HepG2 (cell line): ENCODE measurements around the gene KIRREL3. TPM values are rescaled to one million over a fixed set of nuclear protein-coding genes. Genes with fewer than 3 reads are reported as not detected.

ENCODE experiments used
- ATAC-seq: fragments of 200-7000 bp; cut with Tn5 transposase; 3 replicates; pipeline ENCODE4 v1.9.1; 2020; ENCODE audit warnings: mild to moderate bottlenecking, moderate library complexity
- BruUV-seq: library from RNA; stranded (reverse); fragments of 400-500 nt; replicated peaks from 2 replicates; lab custom pipeline; 2021; lab: Mats Ljungman, UMichigan
- CTCF ChIA-PET: fragments of 300-600 bp; formaldehyde crosslinking; extraction: SDS; loops from one replicate; lab custom pipeline; 2021; ENCODE audit warnings: low total read pairs, inconsistent platforms, low intra/inter-chr PET ratio; lab: Yijun Ruan, JAX
- POLR2A ChIA-PET: fragments of 350-600 bp; sonication (Branson Sonifier 250); formaldehyde crosslinking; loops from one replicate; lab custom pipeline; 2020; ENCODE audit warnings: antibody characterized with exemption, inconsistent platforms; lab: Yijun Ruan, JAX
- DNase-seq: peaks from one replicate; pipeline ENCODE4 v3.0.0-alpha.2; 2015; ENCODE audit warnings: low spot score
- FAIRE-seq: peaks from 3 replicates; lab custom pipeline; 2011; peaks lifted over from hg19 to GRCh38; lab: Jason Lieb, UNC
- H2AFZ ChIP-seq: one replicate; pipeline ENCODE4 v1.6.1; 2011; ENCODE audit warnings: low read length, inconsistent platforms
- H3K27ac ChIP-seq: fragments of 300-600 bp; 3 replicates; pipeline ENCODE4 v1.8.0; 2011; ENCODE audit warnings: mixed run types, mild to moderate bottlenecking, mixed read lengths, low read length, inconsistent platforms; ENCODE audit not compliant: insufficient read depth; ENCODE audit errors: extremely low read length
- H3K27me3 ChIP-seq, 2 experiments: fragments of 200-600 bp in 1 of 2; 2 replicates in 1 of 2; 3 replicates in 1 of 2; pipeline versions ENCODE4 v1.6.0 to v1.8.0; 2011; ENCODE audit warnings: low read length in 2 of 2, mild to moderate bottlenecking in 2 of 2, moderate library complexity in 2 of 2, inconsistent platforms in 1 of 2; ENCODE audit not compliant: insufficient read depth in 2 of 2, control insufficient read depth in 1 of 2
- H3K36me3 ChIP-seq, 2 experiments: fragments of 200-600 bp in 1 of 2; replicated peaks in 1 of 2; 2 replicates in 1 of 2; 3 replicates in 1 of 2; pipeline versions ENCODE4 v1.5.1 to v1.8.0; 2011; ENCODE audit warnings: low read length in 2 of 2, inconsistent platforms in 1 of 2; ENCODE audit not compliant: insufficient read depth in 2 of 2, control insufficient read depth in 1 of 2
- H3K4me1 ChIP-seq: 2 replicates; pipeline ENCODE4 v1.5.1; 2012; ENCODE audit warnings: low read length, inconsistent platforms; ENCODE audit not compliant: insufficient read depth
- H3K4me2 ChIP-seq: 2 replicates; pipeline ENCODE4 v1.6.0; 2011; ENCODE audit warnings: low read depth, low read length, inconsistent platforms
- H3K4me3 ChIP-seq, 3 experiments: fragments of 200-600 bp in 1 of 3; sonication (generic), shearing (Covaris generic) in 1 of 3; replicated peaks in 1 of 3; 2 replicates each; pipeline ENCODE4 v1.5.1; 2011 to 2016; ENCODE audit warnings: low read length in 3 of 3, inconsistent platforms in 2 of 3, low read depth in 2 of 3, mild to moderate bottlenecking in 2 of 3, control low read depth in 1 of 3, mixed read lengths in 1 of 3; ENCODE audit not compliant: insufficient read depth in 1 of 3
- H3K79me2 ChIP-seq: one replicate; pipeline ENCODE4 v1.6.1; 2011; ENCODE audit warnings: low read length, inconsistent platforms; ENCODE audit not compliant: insufficient read depth
- H3K9ac ChIP-seq: 2 replicates; pipeline ENCODE4 v1.6.0; 2011; ENCODE audit warnings: mild to moderate bottlenecking, low read depth, low read length, inconsistent platforms; ENCODE audit not compliant: insufficient read depth
- H3K9me3 ChIP-seq: 2 replicates; pipeline ENCODE4 v1.5.1; 2012; ENCODE audit warnings: mild to moderate bottlenecking, low read length
- H4K20me1 ChIP-seq: 2 replicates; pipeline ENCODE4 v1.6.0; 2011; ENCODE audit warnings: inconsistent platforms, mild to moderate bottlenecking, low read length, moderate library complexity; ENCODE audit not compliant: insufficient read depth
- ESRRA ChIP-seq: sonication (generic); formaldehyde crosslinking; IDR thresholded peaks from 2 replicates; pipeline ENCODE4 v1.5.1; 2020; ENCODE audit warnings: mild to moderate bottlenecking, low read depth, missing genetic modification reagents
- FOXP4 ChIP-seq: sonication (generic); formaldehyde crosslinking; IDR thresholded peaks from 2 replicates; pipeline ENCODE4 v1.4.0; 2020; ENCODE audit warnings: missing genetic modification reagents
- GTF3A ChIP-seq: sonication (generic); formaldehyde crosslinking; conservative IDR thresholded peaks from 2 replicates; pipeline ENCODE4 v1.4.0; 2020; ENCODE audit warnings: mild to moderate bottlenecking, missing genetic modification reagents
- PAX8 ChIP-seq: sonication (generic); formaldehyde crosslinking; IDR thresholded peaks from 2 replicates; pipeline ENCODE4 v1.8.0; 2022; ENCODE audit warnings: mild to moderate bottlenecking, missing genetic modification reagents, borderline replicate concordance
- RORA ChIP-seq: sonication (generic); formaldehyde crosslinking; IDR thresholded peaks from 2 replicates; pipeline ENCODE4 v1.5.0; 2020; ENCODE audit warnings: mild to moderate bottlenecking, missing genetic modification reagents, moderate library complexity
- ZBTB43 ChIP-seq: sonication (generic); formaldehyde crosslinking; conservative IDR thresholded peaks from 2 replicates; pipeline ENCODE4 v1.4.0; 2020; ENCODE audit warnings: missing genetic modification reagents
- ZNF354B ChIP-seq: sonication (generic); formaldehyde crosslinking; IDR thresholded peaks from 2 replicates; pipeline ENCODE4 v1.8.0; 2022; ENCODE audit warnings: mild to moderate bottlenecking, missing genetic modification reagents
- ZNF382 ChIP-seq: sonication (generic); formaldehyde crosslinking; IDR thresholded peaks from 2 replicates; pipeline ENCODE4 v1.5.0; 2020; ENCODE audit warnings: missing genetic modification reagents, mild to moderate bottlenecking, borderline replicate concordance
- ZNF737 ChIP-seq: sonication (generic); formaldehyde crosslinking; IDR thresholded peaks from 2 replicates; pipeline ENCODE4 v1.5.0; 2020; ENCODE audit warnings: missing genetic modification reagents, mild to moderate bottlenecking, borderline replicate concordance
- WGBS: methylation state at CpG from one replicate; pipeline ENCODE4 v1.1.6; 2017; ENCODE audit warnings: low lambda C conversion rate; 5-methylcytosine and 5-hydroxymethylcytosine counted together
- in situ Hi-C: cut with HindIII; loops from 2 replicates; pipeline ENCODE4 v1.10.0; 2017; ENCODE audit warnings: low pct_unique_long_range_greater_than_20kb; ENCODE audit not compliant: extremely low pct_ligation_motif_present
- intact Hi-C: fragments of 100-400 bp; cut with micrococcal nuclease; formaldehyde crosslinking; loops from one replicate; pipeline ENCODE4 v1.10.0; 2022; ENCODE audit not compliant: unreplicated experiment
- polyA plus RNA-seq, 8 experiments: library from polyadenylated mRNA; depleted of rRNA in 3 of 8; stranded (reverse) in 7 of 8; unstranded in 1 of 8; fragments of >200 nt; fragmentation: Illumina TruSeq in 4 of 8; extraction: Trizol in 4 of 8; gene quantifications; 2 replicates each; pipeline versions ENCODE4 v1.2.1 to v1.2.3, GENCODE V29; 2011 to 2016; ENCODE audit warnings: low read depth in 4 of 8, missing spikeins in 1 of 8, mixed read lengths in 1 of 8; ENCODE audit not compliant: insufficient read depth in 1 of 8
- total RNA-seq, 5 experiments: library from RNA; depleted of rRNA; stranded (reverse); fragments of >200 nt; fragmentation: Illumina TruSeq; extraction: Trizol; gene quantifications; 2 replicates each; pipeline ENCODE4 v1.2.3, GENCODE V29; 2016; ENCODE audit warnings: low read depth in 1 of 5
- TF ChIP-seq, protein P1 (sequence below): sonication (generic); formaldehyde crosslinking; conservative IDR thresholded peaks from 2 replicates; pipeline ENCODE4 v1.4.0; 2020; ENCODE audit warnings: missing genetic modification reagents

Gene KIRREL3
- total and polyA plus RNA-seq, 2 of the 13 experiments (the other 11 are each of a cell fraction or from before 2014, with no cell fraction given) = not detected

DNA sequence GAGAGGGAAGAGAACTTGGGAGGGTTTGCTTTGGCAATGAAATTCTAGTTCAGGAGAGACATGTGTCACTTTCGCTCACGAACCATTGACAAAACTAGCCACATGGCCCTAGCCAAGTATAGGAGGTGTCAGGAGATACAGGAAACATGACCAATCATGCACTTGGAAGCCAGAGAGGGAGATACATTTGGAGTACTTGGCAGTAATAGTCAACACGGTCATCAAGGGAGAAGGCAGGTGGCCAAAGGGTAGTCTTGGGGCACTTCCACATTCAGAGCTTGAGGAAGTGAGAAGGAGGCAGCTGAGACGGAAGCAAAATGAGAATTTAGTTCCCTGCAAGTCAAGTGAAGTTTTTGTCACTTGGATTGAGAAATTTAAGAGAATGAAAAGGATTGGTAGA lies 26.4 kb upstream of the KIRREL3 start:
- ATAC-seq (no peak), FAIRE-seq (no peak)
- BruUV-seq = no TSS peak
- intact Hi-C loops = no loop called here
- H3K27ac ChIP-seq = no peak overlapping the region
- no peaks in the 10 kb centered on the region for H3K27me3 ChIP-seq
- H3K9ac ChIP-seq = no peak overlapping the region
- POLR2A ChIA-PET = no interaction called here
- no peak overlapping the region for H2AFZ ChIP-seq
- H3K9me3 ChIP-seq = no peaks in the 10 kb centered on the region
- no peaks in the 10 kb centered on the region for H3K36me3 ChIP-seq
- H4K20me1 ChIP-seq = no peaks in the 10 kb centered on the region
- TF ChIP-seq ZBTB43 (CRISPR knock-in tag) (no peak), ESRRA (CRISPR knock-in tag) (no peak), GTF3A (CRISPR knock-in tag) (no peak), ZNF737 (no peak), PAX8 (no peak), FOXP4 (CRISPR knock-in tag) (no peak), ZNF382 (CRISPR knock-in tag) (no peak), ZNF354B (CRISPR knock-in tag) (no peak), RORA (no peak)
- TF ChIP-seq, protein P1, sequence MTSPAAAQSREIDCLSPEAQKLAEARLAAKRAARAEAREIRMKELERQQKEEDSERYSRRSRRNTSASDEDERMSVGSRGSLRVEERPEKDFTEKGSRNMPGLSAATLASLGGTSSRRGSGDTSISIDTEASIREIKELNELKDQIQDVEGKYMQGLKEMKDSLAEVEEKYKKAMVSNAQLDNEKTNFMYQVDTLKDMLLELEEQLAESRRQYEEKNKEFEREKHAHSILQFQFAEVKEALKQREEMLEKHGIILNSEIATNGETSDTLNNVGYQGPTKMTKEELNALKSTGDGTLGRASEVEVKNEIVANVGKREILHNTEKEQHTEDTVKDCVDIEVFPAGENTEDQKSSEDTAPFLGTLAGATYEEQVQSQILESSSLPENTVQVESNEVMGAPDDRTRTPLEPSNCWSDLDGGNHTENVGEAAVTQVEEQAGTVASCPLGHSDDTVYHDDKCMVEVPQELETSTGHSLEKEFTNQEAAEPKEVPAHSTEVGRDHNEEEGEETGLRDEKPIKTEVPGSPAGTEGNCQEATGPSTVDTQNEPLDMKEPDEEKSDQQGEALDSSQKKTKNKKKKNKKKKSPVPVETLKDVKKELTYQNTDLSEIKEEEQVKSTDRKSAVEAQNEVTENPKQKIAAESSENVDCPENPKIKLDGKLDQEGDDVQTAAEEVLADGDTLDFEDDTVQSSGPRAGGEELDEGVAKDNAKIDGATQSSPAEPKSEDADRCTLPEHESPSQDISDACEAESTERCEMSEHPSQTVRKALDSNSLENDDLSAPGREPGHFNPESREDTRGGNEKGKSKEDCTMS (CRISPR knock-in tag) = no peak
- TF ChIP-seq, all 625 proteins: peak for 0
- in situ Hi-C loops = no loop called here
- CTCF ChIA-PET = no interaction called here
- Histone ChIP-seq H3K4me2 (no peak overlapping the region), H3K79me2 (no peaks in the 10 kb centered on the region), H3K4me1 (no peaks in the 10 kb centered on the region), H3K4me3 (no peak overlapping the region)
- no peak for DNase-seq
- 2% methylated on average over 4 of the region's 4 CpGs for WGBS
